GM06990 (cell line): ENCODE measurements around the gene ENPP6.

Source experiments
- DNase-seq: peaks from one replicate; pipeline ENCODE4 v3.0.0-alpha.2; 2011; ENCODE audit not compliant: insufficient read length; ENCODE audit errors: extremely low read depth
- H3K27me3 ChIP-seq: replicated peaks from 2 replicates; pipeline ENCODE4 v1.6.0; 2011; ENCODE audit warnings: low read length; ENCODE audit not compliant: control insufficient read depth, insufficient read depth
- H3K36me3 ChIP-seq: 2 replicates; pipeline ENCODE4 v1.5.1; 2011; ENCODE audit warnings: low read length; ENCODE audit not compliant: control insufficient read depth, insufficient read depth
- H3K4me3 ChIP-seq: replicated peaks from 2 replicates; pipeline ENCODE4 v1.5.1; 2011; ENCODE audit warnings: low read depth, mild to moderate bottlenecking, control low read depth, low read length
- TF ChIP-seq, protein P1 (sequence below): IDR thresholded peaks from 2 replicates; pipeline ENCODE4 v1.5.1; 2011; ENCODE audit warnings: low read length, control low read depth, mild to moderate bottlenecking, inconsistent platforms; ENCODE audit not compliant: insufficient read depth, poor library complexity, severe bottlenecking

Gene ENPP6

DNA sequence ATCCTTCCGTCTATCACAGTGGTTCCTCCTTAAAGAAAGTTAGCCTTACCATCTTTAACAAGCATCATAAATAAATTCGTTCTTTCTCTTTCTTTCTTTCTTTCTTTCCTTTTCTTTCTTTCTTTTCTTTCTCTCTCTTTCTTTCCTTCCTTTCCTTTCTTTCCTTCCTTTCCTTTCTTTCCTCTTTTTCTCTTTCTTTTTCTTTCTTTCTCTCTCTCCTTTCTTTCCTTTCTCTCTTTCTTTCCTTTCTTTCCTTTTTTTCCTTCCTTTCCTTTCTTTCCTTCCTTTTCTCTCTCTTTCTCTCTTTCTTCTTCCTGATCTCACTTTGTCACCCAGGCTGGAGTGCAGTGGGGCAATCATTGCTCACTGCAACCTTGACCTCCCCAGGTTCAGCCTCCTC, 60.4 kb downstream of the ENPP6 start:
- Histone ChIP-seq H3K27me3 (no peaks in the 10 kb centered on the region), H3K36me3 (no peaks in the 10 kb centered on the region), H3K4me3 (no peak overlapping the region)
- TF ChIP-seq, protein P1, sequence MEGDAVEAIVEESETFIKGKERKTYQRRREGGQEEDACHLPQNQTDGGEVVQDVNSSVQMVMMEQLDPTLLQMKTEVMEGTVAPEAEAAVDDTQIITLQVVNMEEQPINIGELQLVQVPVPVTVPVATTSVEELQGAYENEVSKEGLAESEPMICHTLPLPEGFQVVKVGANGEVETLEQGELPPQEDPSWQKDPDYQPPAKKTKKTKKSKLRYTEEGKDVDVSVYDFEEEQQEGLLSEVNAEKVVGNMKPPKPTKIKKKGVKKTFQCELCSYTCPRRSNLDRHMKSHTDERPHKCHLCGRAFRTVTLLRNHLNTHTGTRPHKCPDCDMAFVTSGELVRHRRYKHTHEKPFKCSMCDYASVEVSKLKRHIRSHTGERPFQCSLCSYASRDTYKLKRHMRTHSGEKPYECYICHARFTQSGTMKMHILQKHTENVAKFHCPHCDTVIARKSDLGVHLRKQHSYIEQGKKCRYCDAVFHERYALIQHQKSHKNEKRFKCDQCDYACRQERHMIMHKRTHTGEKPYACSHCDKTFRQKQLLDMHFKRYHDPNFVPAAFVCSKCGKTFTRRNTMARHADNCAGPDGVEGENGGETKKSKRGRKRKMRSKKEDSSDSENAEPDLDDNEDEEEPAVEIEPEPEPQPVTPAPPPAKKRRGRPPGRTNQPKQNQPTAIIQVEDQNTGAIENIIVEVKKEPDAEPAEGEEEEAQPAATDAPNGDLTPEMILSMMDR = no peak
- DNase-seq = no peak

DNA sequence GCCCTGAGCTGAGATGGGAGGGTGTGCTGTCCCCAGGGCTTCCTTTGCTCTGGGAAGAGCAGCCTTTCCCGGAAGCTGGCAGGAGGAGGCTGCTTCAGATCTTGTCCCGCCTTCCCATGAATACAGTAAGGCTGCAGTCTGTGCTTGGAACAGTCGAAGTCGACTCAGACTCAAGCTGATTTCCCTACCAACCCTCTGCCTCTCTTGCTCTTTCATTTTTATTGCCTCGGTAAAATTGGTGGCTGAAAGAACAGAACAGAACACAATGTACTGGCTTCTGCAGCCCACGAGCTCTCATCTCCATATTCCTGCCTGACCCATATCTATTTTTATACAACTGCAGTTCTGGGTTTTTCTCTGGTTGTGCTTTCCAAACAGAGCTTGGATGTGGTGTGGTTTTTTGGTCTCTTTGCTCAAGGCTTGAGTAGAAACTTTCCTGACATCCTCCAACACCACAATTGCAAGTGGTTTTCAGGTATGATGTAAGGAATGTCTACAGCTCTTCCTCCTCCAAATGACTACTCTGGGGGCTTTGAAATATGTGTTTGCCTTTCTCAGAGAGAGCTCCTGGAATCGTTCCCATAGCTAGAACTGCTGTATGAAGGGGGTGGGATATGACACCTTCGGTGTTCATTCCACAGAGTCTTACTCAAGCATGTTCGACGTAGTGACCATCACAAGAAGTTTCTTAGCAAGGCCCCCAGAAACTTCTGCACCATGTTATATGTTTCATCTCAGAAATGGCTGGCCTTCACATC, 61.3 kb downstream of the ENPP6 start:
- DNase-seq = no peak
- Histone ChIP-seq H3K4me3 (no peak overlapping the region), H3K27me3 (no peaks in the 10 kb centered on the region), H3K36me3 (no peaks in the 10 kb centered on the region)
- TF ChIP-seq, protein P1 = no peak

DNA sequence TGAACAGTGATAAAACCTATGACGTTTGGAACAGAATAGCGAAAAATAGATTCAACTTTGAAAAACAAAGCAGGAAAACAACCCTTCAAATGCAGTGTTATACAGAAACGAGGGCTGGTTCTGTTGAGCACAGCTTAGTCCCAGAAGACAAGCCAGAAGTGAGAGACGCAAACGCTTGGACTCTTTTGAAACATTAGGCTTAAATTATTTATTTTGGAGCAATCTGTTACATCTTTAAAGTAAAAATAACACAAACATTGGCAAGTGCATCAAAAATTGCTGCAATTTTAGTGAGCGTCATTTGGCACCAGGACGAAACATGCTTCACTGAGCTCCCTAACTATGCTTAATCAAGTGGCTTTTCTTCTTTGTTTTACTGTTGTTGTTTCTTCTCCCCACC, 63.5 kb downstream of the ENPP6 start:
- TF ChIP-seq, protein P1 = no peak
- no peaks in the 10 kb centered on the region for H3K36me3 ChIP-seq
- DNase-seq = no peak
- H3K27me3 ChIP-seq = no peaks in the 10 kb centered on the region
- no peak overlapping the region for H3K4me3 ChIP-seq

DNA sequence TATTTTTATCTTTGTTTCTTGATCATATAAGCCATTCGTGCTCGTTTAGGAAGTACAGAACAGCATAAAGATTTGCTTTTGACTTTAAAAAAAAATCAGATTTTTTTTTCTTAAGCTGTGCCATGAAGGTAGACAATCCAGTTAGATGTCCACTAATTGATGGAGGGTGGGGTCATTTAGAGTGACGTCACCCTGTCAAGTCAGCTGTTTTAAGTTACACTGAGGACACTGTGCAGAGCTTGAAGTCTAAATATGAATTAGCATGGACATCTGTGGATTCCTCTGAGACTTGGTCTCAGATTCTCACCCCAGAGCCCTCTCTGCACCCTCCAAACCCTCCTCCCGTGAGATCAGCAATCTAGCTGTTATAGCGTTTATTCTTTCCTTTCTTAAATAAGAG, 63.9 kb downstream of the ENPP6 start:
- DNase-seq = no peak
- TF ChIP-seq, protein P1 = no peak
- H3K4me3 ChIP-seq = no peak overlapping the region
- H3K27me3 ChIP-seq = no peaks in the 10 kb centered on the region
- H3K36me3 ChIP-seq = no peaks in the 10 kb centered on the region

DNA sequence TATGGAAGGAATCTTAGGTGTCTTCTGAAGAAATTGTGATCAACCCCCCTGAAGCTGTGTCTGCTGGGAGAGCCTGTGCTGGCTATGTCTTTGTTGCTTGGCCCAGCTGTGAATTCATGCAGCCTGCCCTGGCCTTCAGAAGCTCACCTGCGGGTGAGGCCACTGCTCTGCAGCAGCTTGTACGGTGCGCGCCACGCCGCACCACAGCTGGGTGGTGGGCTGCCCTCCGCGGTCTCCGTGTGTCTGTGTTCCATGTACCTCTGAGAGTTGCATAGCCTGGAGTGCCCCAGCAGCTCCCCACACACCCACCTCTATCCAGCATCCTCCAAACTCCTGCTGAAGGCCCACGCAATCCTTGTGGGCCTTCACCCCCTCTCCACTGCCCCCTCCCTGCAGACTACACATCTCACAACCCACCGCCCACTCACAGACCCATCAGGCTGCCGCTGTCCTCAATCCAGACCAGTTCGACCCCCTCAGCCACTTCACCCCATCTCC, 65.6 kb downstream of the ENPP6 start:
- no peak overlapping the region for H3K4me3 ChIP-seq
- TF ChIP-seq, protein P1 = no peak
- no peak for DNase-seq
- H3K36me3 ChIP-seq = no peaks in the 10 kb centered on the region
- no peaks in the 10 kb centered on the region; the same call in 1 of the 2 replicates for H3K27me3 ChIP-seq
